SK-N-MC (cell line): Measurements from ENCODE around the gene ITPA.

Source experiments
- DNase-seq: peaks from one replicate; pipeline ENCODE4 v3.0.0-alpha.2; 2011; ENCODE audit warnings: low read depth, low spot score
- H3K27ac ChIP-seq: fragments of 200-600 bp; sonication (generic); 2 replicates; pipeline ENCODE4 v1.5.1; 2016; ENCODE audit warnings: mixed run types
- H3K36me3 ChIP-seq: fragments of 200-600 bp; sonication (generic); 2 replicates; pipeline ENCODE4 v1.6.1; 2017; ENCODE audit warnings: antibody characterized with exemption, low read length, mixed read lengths; ENCODE audit not compliant: insufficient read depth
- H3K4me3 ChIP-seq: fragments of 200-600 bp; sonication (generic); 2 replicates; pipeline ENCODE4 v1.5.1; 2016
- H3K9ac ChIP-seq: fragments of 200-600 bp; sonication (generic); 2 replicates; pipeline ENCODE4 v1.8.0; 2017; ENCODE audit warnings: mixed run types, mixed read lengths; ENCODE audit not compliant: insufficient read length
- H3K9me3 ChIP-seq: fragments of 200-600 bp; sonication (generic); 2 replicates; pipeline ENCODE4 v1.6.1; 2017; ENCODE audit warnings: low read depth, mild to moderate bottlenecking, antibody characterized with exemption, low read length, moderate library complexity, mixed read lengths
- EZH2 ChIP-seq: fragments of 200-600 bp; sonication (generic); IDR thresholded peaks from one replicate; pipeline ENCODE4 v1.6.1; 2017; ENCODE audit warnings: antibody characterized with exemption
- FOXP2 ChIP-seq: optimal IDR thresholded peaks from 2 replicates; pipeline ENCODE3; 2011; ENCODE audit warnings: mild to moderate bottlenecking, moderate library complexity; ENCODE audit not compliant: insufficient read depth; ENCODE audit errors: extremely low read length, control extremely low read depth
- POLR2AphosphoS5 ChIP-seq: IDR thresholded peaks from 2 replicates; pipeline ENCODE4 v1.6.1; 2012; ENCODE audit warnings: mild to moderate bottlenecking, low read depth, low read length, borderline replicate concordance

The ITPA gene

DNA sequence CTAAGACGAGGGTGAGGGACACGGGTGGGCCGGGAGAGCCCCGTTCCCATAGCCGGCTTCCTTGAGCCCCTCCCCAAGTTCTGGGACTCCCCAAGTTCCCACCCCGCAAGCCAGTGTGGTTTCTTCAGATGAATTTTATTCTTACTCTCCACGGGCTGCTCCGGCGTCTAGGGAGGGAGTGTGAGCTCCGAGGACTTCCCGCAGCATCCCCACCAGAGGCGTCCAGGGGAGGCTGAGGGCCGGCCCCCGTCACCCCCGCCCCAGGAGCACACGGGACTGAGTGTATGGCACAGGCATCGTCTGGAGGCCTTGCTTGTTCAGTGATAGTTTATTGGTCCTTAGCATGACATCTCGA is 39.7 kb downstream of the ITPA start:
- no peak overlapping the region for H3K9ac ChIP-seq
- H3K4me3 ChIP-seq = no peak overlapping the region
- no peak for TF ChIP-seq EZH2
- TF ChIP-seq FOXP2 = no peak
- TF ChIP-seq POLR2AphosphoS5 = no peak

DNA sequence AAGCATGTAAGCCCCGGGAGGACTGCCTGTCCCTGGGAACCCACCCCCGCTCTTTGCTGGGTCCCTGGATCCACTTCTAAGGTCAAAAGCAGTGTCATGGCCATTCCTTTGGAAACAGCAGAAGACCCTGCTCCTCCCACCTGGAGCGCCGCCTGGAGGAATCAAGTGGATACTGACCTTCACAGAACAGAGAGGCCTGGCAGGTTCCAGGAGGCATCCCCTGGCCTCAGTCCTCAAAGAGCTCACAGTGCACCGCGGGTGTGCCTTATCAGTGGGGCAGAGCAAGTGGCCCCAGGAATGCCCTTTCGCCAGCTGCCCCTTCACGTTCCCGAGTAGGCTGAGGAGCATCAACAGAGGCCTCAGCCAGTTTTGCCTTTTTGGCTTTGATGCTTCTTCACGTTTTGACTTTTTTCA is 40.8 kb downstream of the ITPA start:
- H3K27ac ChIP-seq = no peak overlapping the region
- TF ChIP-seq FOXP2 (no peak), EZH2 (no peak), POLR2AphosphoS5 (no peak)
- H3K9ac ChIP-seq = no peak overlapping the region
- no peaks in the 10 kb centered on the region for H3K36me3 ChIP-seq
- no peaks in the 10 kb centered on the region for H3K9me3 ChIP-seq
- no peak overlapping the region for H3K4me3 ChIP-seq
- no peak for DNase-seq

More for the DNA sequence above, 39.7 kb downstream of the ITPA start:
- DNase-seq = no peak
- Histone ChIP-seq H3K36me3 (no peaks in the 10 kb centered on the region), H3K9me3 (no peaks in the 10 kb centered on the region), H3K27ac (no peak overlapping the region)

DNA sequence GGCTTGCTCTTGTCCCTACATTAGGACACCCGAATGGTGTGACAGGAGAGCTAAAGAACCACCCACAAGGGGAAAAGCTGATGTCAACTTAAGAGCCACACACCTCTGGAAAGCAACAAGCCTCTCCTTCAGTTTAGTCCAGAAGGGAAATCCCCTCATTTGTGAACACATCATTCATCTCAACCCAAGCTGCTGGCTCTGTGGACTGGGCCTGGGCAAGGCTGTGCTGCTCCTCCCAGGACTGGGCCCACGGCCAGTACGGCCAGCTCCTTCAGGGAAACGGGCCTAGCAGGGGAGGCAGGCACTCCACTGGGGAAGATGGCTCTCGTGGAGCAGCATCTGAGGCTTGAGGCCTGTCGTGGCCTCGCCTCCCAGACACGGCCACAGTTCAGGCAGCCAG is 42.5 kb downstream of the ITPA start:
- no peak for TF ChIP-seq POLR2AphosphoS5
- Histone ChIP-seq H3K36me3 (no peaks in the 10 kb centered on the region), H3K4me3 (no peak overlapping the region), H3K9ac (no peak overlapping the region), H3K9me3 (no peaks in the 10 kb centered on the region), H3K27ac (no peak overlapping the region)
- DNase-seq = no peak

DNA sequence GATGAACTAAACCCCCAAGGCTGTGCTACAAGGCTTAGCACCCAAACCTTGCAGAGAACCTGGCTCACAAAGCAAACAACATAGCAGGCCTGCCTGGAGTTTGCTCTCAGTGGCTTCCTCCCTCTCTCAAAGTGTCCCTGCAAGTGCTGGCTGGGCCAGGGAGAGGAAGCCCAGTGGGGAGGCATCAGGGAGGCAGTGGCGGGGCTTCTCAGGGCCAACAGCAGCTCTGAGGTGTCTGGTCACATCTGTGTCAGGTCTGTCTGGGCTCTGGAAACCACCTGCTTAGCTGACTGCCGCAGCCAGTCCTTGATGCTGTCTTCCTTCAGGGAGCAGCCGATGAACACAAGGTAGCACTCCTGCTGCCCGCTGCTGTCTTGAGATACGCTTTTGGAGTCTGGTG is 46.4 kb downstream of the ITPA start:
- TF ChIP-seq POLR2AphosphoS5 (no peak), FOXP2 (no peak), EZH2 (no peak)
- Histone ChIP-seq H3K9me3 (no peaks in the 10 kb centered on the region), H3K4me3 (no peak overlapping the region), H3K27ac (no peak overlapping the region), H3K36me3 (no peaks in the 10 kb centered on the region), H3K9ac (no peak overlapping the region)
- no peak for DNase-seq

DNA sequence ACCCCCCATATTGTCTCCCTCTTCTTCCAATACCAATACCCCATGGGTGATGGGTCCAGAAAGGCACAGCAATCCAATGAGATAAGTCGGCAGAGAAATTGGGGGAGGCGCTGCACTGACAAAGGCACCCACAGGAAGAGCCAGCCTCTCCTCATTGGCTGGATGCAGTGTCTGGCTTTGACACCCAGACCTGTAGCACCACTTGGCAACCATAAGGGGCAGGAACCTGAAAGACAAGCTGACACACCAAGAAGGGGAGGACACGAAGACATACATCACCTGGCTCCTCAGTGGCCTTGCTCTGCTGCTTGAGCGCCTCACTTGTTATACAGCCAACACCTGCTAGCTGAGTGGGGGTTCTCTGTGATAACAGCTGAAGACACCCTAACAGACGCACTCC is 49.1 kb downstream of the ITPA start:
- TF ChIP-seq POLR2AphosphoS5 (no peak), EZH2 (no peak), FOXP2 (no peak)
- Histone ChIP-seq H3K36me3 (no peaks in the 10 kb centered on the region), H3K9me3 (no peaks in the 10 kb centered on the region), H3K9ac (no peak overlapping the region), H3K4me3 (no peak overlapping the region), H3K27ac (no peak overlapping the region)
- no peak for DNase-seq

DNA sequence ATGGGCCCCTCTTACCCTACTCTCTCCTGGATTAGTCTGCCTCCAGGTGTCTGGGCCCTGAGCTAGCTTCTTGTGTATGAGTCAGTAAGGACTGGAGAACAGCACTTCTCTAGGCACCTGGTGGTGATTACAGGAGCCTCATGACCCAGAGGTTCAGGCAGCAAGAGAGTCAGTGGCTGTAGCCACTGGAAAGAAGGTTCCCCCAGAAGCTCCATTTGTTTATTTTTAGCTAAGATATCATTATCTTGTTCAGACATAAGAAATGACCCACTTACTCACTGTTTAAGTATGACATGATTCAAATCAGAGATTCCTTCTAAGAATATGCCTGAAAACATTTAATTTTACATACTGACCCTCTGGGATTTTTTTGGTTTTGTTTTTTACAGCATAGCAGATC is 53.3 kb downstream of the ITPA start:
- Histone ChIP-seq H3K4me3 (no peak overlapping the region), H3K27ac (no peak overlapping the region), H3K9me3 (no peaks in the 10 kb centered on the region), H3K9ac (no peak overlapping the region), H3K36me3 (no peaks in the 10 kb centered on the region)
- DNase-seq = no peak
- TF ChIP-seq EZH2 = no peak
- TF ChIP-seq FOXP2 = no peak
- TF ChIP-seq POLR2AphosphoS5 = no peak

DNA sequence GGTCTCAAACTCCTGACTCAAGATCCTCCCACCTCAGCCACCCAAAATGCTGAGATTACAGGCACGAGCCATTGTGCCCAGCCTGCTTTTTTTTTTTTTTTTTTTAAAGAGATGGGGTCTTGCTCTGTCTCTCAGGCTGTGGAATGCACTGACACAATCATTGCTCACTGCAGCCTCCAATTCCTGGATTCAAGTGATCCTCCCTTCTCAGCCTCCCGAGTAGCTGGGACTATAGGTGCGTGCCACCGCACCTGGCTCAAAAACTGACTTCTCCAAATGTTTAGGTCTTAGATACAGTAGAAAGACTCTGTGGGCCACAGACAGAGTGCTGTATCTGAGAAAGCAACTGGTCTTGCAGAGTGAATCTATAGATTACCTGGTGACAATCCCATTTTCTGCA is 60.8 kb downstream of the ITPA start:
- Histone ChIP-seq H3K9me3 (no peaks in the 10 kb centered on the region), H3K4me3 (no peak overlapping the region), H3K9ac (no peak overlapping the region), H3K27ac (no peak overlapping the region), H3K36me3 (no peaks in the 10 kb centered on the region)
- TF ChIP-seq POLR2AphosphoS5 (no peak), FOXP2 (no peak), EZH2 (no peak)
- DNase-seq = no peak

DNA sequence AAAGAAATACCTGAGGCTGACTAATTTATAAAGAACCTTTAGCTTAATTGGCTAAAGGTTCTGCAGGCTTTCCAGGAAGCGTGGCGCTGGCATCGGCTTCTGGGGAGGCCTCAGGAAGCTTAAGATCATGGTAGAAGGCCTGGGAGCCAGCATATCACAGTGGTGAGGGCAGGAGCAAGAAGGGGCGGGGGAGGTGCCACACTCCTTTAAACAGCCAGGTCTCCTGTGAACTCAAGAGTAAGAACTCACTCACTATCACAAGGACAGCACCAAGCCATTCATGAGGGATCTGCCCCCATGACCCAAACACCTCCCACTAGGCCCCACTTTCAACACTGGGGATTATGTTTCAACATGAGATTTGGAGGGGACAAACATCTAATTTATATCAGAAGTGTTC is 64.1 kb downstream of the ITPA start:
- Histone ChIP-seq H3K4me3 (no peak overlapping the region), H3K9ac (no peak overlapping the region), H3K9me3 (no peaks in the 10 kb centered on the region), H3K27ac (no peak overlapping the region), H3K36me3 (no peaks in the 10 kb centered on the region)
- TF ChIP-seq FOXP2 (no peak), POLR2AphosphoS5 (no peak), EZH2 (no peak)
- DNase-seq = no peak
